GM23338 (cell line): ENCODE data around the gene C1QTNF5. TPM values are rescaled to one million over a fixed set of nuclear protein-coding genes. Genes with fewer than 3 reads are reported as not detected.

Source experiments
- ATAC-seq: fragments of 200-7000 bp; cut with Tn5 transposase; 3 replicates; pipeline ENCODE4 v1.9.1; 2020
- DNase-seq: peaks from one replicate; pipeline ENCODE4 v3.0.0-alpha.2; 2015; ENCODE audit warnings: low spot score
- H2AFZ ChIP-seq: fragments of 200-600 bp; sonication (generic); 2 replicates; pipeline ENCODE4 v1.8.0; 2016; ENCODE audit warnings: antibody characterized with exemption, mild to moderate bottlenecking, moderate library complexity
- H3F3A ChIP-seq: fragments of 200-600 bp; sonication (generic); replicated peaks from 2 replicates; pipeline ENCODE4 v1.8.0; 2017; ENCODE audit warnings: antibody characterized with exemption, mixed run types, low read depth
- H3K27ac ChIP-seq: fragments of 200-600 bp; sonication (generic); 2 replicates; pipeline ENCODE4 v1.6.1; 2016; ENCODE audit warnings: low read depth
- H3K27me3 ChIP-seq: fragments of 200-600 bp; sonication (generic); 2 replicates; pipeline ENCODE4 v1.8.0; 2016; ENCODE audit warnings: mild to moderate bottlenecking, mixed run types, moderate library complexity; ENCODE audit not compliant: insufficient read depth
- H3K36me3 ChIP-seq: fragments of 200-600 bp; sonication (generic); 2 replicates; pipeline ENCODE4 v1.8.0; 2016; ENCODE audit warnings: mild to moderate bottlenecking; ENCODE audit not compliant: insufficient read depth
- H3K4me1 ChIP-seq: fragments of 200-600 bp; sonication (generic); 2 replicates; pipeline ENCODE4 v1.8.0; 2016; ENCODE audit warnings: mild to moderate bottlenecking, moderate library complexity; ENCODE audit not compliant: insufficient read depth
- H3K4me2 ChIP-seq: fragments of 200-600 bp; sonication (generic); 2 replicates; pipeline ENCODE4 v1.7.1; 2017; ENCODE audit warnings: mixed run types
- H3K4me3 ChIP-seq: fragments of 200-600 bp; sonication (generic); 2 replicates; pipeline ENCODE4 v1.6.1; 2016; ENCODE audit warnings: mixed run types
- H3K79me2 ChIP-seq: fragments of 200-600 bp; sonication (generic); replicated peaks from 2 replicates; pipeline ENCODE4 v1.8.0; 2017; ENCODE audit warnings: mild to moderate bottlenecking; ENCODE audit not compliant: insufficient read depth
- H3K9me2 ChIP-seq: fragments of 200-600 bp; sonication (generic); 2 replicates; pipeline ENCODE4 v1.8.0; 2017; ENCODE audit not compliant: insufficient read depth
- H4K20me1 ChIP-seq: fragments of 200-600 bp; sonication (generic); replicated peaks from 2 replicates; pipeline ENCODE4 v1.8.0; 2017; ENCODE audit warnings: mild to moderate bottlenecking; ENCODE audit not compliant: insufficient read depth
- H3K27ac Mint-ChIP-seq: 2 replicates; pipeline ENCODE4 v1.8.0; 2020; ENCODE audit warnings: inconsistent platforms, mild to moderate bottlenecking, moderate library complexity, mixed read lengths
- H3K27me3 Mint-ChIP-seq: 3 replicates; pipeline ENCODE4 v1.8.0; 2022; ENCODE audit warnings: low read depth, mild to moderate bottlenecking, moderate library complexity, mixed read lengths, inconsistent platforms; ENCODE audit not compliant: insufficient read depth, poor library complexity
- H3K36me3 Mint-ChIP-seq: 3 replicates; pipeline ENCODE4 v1.8.0; 2021; ENCODE audit warnings: low read depth, mild to moderate bottlenecking, inconsistent platforms, moderate library complexity, mixed read lengths
- H3K4me1 Mint-ChIP-seq: 3 replicates; pipeline ENCODE4 v1.8.0; 2020; ENCODE audit warnings: mild to moderate bottlenecking, inconsistent platforms, mixed read lengths
- H3K4me3 Mint-ChIP-seq: 3 replicates; pipeline ENCODE4 v1.8.0; 2021; ENCODE audit warnings: moderate library complexity, mild to moderate bottlenecking, inconsistent platforms, mixed read lengths
- H3K9me3 Mint-ChIP-seq: 3 replicates; pipeline ENCODE4 v1.8.0; 2020; ENCODE audit warnings: moderate library complexity, mild to moderate bottlenecking, inconsistent platforms, mixed read lengths
- CREB1 ChIP-seq: fragments of 250-450 bp; sonication (Bioruptor Pico); IDR thresholded peaks from 2 replicates; pipeline ENCODE4 v1.5.0; 2020; ENCODE audit warnings: low read depth, mild to moderate bottlenecking, moderate library complexity
- EZH2 ChIP-seq: fragments of 200-600 bp; sonication (generic); IDR thresholded peaks from one replicate; pipeline ENCODE4 v1.8.0; 2017; ENCODE audit warnings: antibody characterized with exemption, mild to moderate bottlenecking, low read depth; ENCODE audit not compliant: unreplicated experiment
- EZH2phosphoT487 ChIP-seq: fragments of 200-600 bp; sonication (generic); IDR thresholded peaks from one replicate; pipeline ENCODE4 v1.8.1; 2018; ENCODE audit warnings: antibody characterized with exemption; ENCODE audit not compliant: unreplicated experiment
- JUNB ChIP-seq: IDR thresholded peaks from one replicate; pipeline ENCODE4 v1.6.1; 2016; ENCODE audit warnings: antibody characterized with exemption; ENCODE audit not compliant: unreplicated experiment
- NANOG ChIP-seq: IDR thresholded peaks from 2 replicates; pipeline ENCODE4 v1.6.1; 2016; ENCODE audit warnings: antibody characterized with exemption, borderline replicate concordance
- POLR2AphosphoS5 ChIP-seq: IDR thresholded peaks from 2 replicates; pipeline ENCODE4 v1.6.1; 2016; ENCODE audit warnings: antibody characterized with exemption, low read depth
- STAT1 ChIP-seq: IDR thresholded peaks from one replicate; pipeline ENCODE4 v1.6.1; 2016; ENCODE audit warnings: antibody characterized with exemption; ENCODE audit not compliant: unreplicated experiment
- ZNF114 ChIP-seq: fragments of 250-450 bp; sonication (Bioruptor Pico); IDR thresholded peaks from 2 replicates; pipeline ENCODE4 v1.5.0; 2020; ENCODE audit warnings: mild to moderate bottlenecking, moderate library complexity
- ZNF331 ChIP-seq: fragments of 250-450 bp; sonication (Bioruptor Pico); IDR thresholded peaks from 2 replicates; pipeline ENCODE4 v1.5.0; 2020; ENCODE audit warnings: low read depth, mild to moderate bottlenecking, moderate library complexity
- polyA plus RNA-seq: library from polyadenylated mRNA; unstranded; fragments of >200 nt; fragmentation: Nextera tagmentation; extraction: Ambion mirVana; gene quantifications from 2 replicates; pipeline ENCODE4 v1.2.1, GENCODE V29; 2016
- total RNA-seq: library from RNA; depleted of rRNA; stranded (reverse); fragments of >200 nt; shearing (Covaris generic); gene quantifications from 2 replicates; pipeline ENCODE4 v1.2.3, GENCODE V29; 2014
- TF ChIP-seq, protein P1 (sequence below): IDR thresholded peaks from 2 replicates; pipeline ENCODE4 v1.6.1; 2016; ENCODE audit warnings: antibody characterized with exemption
- TF ChIP-seq, protein P2 (sequence below): IDR thresholded peaks from one replicate; pipeline ENCODE4 v1.6.1; 2018; ENCODE audit warnings: antibody characterized with exemption; ENCODE audit not compliant: unreplicated experiment
- TF ChIP-seq, protein P3 (sequence below): fragments of 250-450 bp; sonication (Bioruptor Pico); IDR thresholded peaks from 2 replicates; pipeline ENCODE4 v1.5.0; 2020; ENCODE audit warnings: mild to moderate bottlenecking, moderate library complexity
- TF ChIP-seq, protein P4 (sequence below), 2 experiments: fragments of 200-600 bp in 1 of 2; sonication (generic) in 1 of 2; conservative IDR thresholded peaks; 2 replicates each; pipeline versions ENCODE4 v1.5.1 to v1.6.1; 2016 to 2017; ENCODE audit warnings: antibody characterized with exemption in 2 of 2, low read depth in 2 of 2, mild to moderate bottlenecking in 2 of 2, moderate library complexity in 1 of 2

The C1QTNF5 gene
- total and polyA plus RNA-seq, 2 experiments from 2014 or later = 1.9 TPM

DNA sequence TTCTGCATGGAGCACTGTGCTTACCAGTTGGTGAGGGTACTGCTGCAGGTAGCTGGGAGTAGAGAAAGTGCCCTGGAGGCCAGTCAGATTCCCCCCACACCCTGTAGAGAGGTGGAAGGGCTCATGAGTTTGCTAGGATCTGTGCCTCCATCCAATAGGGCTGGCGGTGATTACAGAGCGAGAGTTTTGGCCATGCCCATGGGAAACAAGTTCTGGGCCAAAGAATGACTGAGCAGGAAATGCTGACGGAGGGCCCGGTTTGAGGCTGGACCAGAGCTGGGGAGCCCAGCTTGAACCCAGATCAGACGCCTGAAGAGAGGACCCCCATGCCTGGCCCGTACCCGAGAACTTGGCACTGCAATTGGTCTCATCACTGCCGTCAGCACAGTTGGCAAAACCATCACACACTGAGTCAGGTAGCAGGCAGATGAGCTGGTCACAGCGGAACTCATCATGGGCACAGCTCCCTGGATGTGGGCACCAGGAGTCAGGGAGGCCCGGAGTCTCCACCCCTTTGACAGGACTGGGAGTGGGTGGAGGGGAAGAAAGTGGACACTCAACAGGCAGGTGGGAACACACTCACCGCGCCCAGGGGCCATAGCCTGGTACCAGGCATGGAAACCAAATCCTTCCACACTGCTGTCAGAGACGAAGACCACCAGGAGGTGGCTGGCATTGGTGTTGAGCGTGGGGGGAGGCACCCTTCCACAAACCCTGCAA lies 3.8 kb upstream of the C1QTNF5 start:
- H3K36me3 Mint-ChIP-seq = no peaks in the 10 kb centered on the region
- peaks cover 31% of the 10 kb centered on the region for H3K27me3 Mint-ChIP-seq
- no peaks in the 10 kb centered on the region for H3K9me3 Mint-ChIP-seq
- Histone ChIP-seq H3K27ac (no peak overlapping the region), H3K79me2 (no peaks in the 10 kb centered on the region), H3K9me2 (no peaks in the 10 kb centered on the region), H3K4me2 (no peak overlapping the region), H3K36me3 (no peaks in the 10 kb centered on the region), H3F3A (no peaks in the 10 kb centered on the region; the same call in 1 of the 2 replicates), H3K27me3 (peaks cover 38% of the 10 kb centered on the region), H2AFZ (no peak overlapping the region), H3K4me3 (no peak overlapping the region), H4K20me1 (no peaks in the 10 kb centered on the region), H3K4me1 (peaks cover 10% of the 10 kb centered on the region)
- DNase-seq (no peak), ATAC-seq (no peak)
- peaks cover 11% of the 10 kb centered on the region for H3K4me1 Mint-ChIP-seq
- no peak overlapping the region for H3K27ac Mint-ChIP-seq
- TF ChIP-seq, protein P1, sequence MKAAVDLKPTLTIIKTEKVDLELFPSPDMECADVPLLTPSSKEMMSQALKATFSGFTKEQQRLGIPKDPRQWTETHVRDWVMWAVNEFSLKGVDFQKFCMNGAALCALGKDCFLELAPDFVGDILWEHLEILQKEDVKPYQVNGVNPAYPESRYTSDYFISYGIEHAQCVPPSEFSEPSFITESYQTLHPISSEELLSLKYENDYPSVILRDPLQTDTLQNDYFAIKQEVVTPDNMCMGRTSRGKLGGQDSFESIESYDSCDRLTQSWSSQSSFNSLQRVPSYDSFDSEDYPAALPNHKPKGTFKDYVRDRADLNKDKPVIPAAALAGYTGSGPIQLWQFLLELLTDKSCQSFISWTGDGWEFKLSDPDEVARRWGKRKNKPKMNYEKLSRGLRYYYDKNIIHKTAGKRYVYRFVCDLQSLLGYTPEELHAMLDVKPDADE = no peak
- no peak for TF ChIP-seq EZH2
- no peak for TF ChIP-seq ZNF331 (CRISPR knock-in tag)
- TF ChIP-seq EZH2phosphoT487 = no peak
- TF ChIP-seq ZNF114 (CRISPR knock-in tag) = no peak
- no peak for TF ChIP-seq JUNB
- TF ChIP-seq, protein P2, sequence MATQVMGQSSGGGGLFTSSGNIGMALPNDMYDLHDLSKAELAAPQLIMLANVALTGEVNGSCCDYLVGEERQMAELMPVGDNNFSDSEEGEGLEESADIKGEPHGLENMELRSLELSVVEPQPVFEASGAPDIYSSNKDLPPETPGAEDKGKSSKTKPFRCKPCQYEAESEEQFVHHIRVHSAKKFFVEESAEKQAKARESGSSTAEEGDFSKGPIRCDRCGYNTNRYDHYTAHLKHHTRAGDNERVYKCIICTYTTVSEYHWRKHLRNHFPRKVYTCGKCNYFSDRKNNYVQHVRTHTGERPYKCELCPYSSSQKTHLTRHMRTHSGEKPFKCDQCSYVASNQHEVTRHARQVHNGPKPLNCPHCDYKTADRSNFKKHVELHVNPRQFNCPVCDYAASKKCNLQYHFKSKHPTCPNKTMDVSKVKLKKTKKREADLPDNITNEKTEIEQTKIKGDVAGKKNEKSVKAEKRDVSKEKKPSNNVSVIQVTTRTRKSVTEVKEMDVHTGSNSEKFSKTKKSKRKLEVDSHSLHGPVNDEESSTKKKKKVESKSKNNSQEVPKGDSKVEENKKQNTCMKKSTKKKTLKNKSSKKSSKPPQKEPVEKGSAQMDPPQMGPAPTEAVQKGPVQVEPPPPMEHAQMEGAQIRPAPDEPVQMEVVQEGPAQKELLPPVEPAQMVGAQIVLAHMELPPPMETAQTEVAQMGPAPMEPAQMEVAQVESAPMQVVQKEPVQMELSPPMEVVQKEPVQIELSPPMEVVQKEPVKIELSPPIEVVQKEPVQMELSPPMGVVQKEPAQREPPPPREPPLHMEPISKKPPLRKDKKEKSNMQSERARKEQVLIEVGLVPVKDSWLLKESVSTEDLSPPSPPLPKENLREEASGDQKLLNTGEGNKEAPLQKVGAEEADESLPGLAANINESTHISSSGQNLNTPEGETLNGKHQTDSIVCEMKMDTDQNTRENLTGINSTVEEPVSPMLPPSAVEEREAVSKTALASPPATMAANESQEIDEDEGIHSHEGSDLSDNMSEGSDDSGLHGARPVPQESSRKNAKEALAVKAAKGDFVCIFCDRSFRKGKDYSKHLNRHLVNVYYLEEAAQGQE = no peak
- no peak for TF ChIP-seq CREB1 (CRISPR knock-in tag)
- no peak for TF ChIP-seq NANOG
- no peak for TF ChIP-seq POLR2AphosphoS5
- TF ChIP-seq STAT1 = no peak
- TF ChIP-seq, protein P3, sequence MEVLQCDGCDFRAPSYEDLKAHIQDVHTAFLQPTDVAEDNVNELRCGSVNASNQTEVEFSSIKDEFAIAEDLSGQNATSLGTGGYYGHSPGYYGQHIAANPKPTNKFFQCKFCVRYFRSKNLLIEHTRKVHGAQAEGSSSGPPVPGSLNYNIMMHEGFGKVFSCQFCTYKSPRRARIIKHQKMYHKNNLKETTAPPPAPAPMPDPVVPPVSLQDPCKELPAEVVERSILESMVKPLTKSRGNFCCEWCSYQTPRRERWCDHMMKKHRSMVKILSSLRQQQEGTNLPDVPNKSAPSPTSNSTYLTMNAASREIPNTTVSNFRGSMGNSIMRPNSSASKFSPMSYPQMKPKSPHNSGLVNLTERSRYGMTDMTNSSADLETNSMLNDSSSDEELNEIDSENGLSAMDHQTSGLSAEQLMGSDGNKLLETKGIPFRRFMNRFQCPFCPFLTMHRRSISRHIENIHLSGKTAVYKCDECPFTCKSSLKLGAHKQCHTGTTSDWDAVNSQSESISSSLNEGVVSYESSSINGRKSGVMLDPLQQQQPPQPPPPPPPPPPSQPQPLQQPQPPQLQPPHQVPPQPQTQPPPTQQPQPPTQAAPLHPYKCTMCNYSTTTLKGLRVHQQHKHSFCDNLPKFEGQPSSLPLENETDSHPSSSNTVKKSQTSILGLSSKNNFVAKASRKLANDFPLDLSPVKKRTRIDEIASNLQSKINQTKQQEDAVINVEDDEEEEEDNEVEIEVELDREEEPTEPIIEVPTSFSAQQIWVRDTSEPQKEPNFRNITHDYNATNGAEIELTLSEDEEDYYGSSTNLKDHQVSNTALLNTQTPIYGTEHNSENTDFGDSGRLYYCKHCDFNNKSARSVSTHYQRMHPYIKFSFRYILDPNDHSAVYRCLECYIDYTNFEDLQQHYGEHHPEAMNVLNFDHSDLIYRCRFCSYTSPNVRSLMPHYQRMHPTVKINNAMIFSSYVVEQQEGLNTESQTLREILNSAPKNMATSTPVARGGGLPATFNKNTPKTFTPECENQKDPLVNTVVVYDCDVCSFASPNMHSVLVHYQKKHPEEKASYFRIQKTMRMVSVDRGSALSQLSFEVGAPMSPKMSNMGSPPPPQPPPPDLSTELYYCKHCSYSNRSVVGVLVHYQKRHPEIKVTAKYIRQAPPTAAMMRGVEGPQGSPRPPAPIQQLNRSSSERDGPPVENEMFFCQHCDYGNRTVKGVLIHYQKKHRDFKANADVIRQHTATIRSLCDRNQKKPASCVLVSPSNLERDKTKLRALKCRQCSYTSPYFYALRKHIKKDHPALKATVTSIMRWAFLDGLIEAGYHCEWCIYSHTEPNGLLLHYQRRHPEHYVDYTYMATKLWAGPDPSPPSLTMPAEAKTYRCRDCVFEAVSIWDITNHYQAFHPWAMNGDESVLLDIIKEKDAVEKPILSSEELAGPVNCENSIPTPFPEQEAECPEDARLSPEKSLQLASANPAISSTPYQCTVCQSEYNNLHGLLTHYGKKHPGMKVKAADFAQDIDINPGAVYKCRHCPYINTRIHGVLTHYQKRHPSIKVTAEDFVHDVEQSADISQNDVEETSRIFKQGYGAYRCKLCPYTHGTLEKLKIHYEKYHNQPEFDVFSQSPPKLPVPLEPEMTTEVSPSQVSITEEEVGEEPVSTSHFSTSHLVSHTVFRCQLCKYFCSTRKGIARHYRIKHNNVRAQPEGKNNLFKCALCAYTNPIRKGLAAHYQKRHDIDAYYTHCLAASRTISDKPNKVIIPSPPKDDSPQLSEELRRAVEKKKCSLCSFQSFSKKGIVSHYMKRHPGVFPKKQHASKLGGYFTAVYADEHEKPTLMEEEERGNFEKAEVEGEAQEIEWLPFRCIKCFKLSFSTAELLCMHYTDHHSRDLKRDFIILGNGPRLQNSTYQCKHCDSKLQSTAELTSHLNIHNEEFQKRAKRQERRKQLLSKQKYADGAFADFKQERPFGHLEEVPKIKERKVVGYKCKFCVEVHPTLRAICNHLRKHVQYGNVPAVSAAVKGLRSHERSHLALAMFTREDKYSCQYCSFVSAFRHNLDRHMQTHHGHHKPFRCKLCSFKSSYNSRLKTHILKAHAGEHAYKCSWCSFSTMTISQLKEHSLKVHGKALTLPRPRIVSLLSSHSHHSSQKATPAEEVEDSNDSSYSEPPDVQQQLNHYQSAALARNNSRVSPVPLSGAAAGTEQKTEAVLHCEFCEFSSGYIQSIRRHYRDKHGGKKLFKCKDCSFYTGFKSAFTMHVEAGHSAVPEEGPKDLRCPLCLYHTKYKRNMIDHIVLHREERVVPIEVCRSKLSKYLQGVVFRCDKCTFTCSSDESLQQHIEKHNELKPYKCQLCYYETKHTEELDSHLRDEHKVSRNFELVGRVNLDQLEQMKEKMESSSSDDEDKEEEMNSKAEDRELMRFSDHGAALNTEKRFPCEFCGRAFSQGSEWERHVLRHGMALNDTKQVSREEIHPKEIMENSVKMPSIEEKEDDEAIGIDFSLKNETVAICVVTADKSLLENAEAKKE (CRISPR knock-in tag) = no peak
- TF ChIP-seq, protein P4, sequence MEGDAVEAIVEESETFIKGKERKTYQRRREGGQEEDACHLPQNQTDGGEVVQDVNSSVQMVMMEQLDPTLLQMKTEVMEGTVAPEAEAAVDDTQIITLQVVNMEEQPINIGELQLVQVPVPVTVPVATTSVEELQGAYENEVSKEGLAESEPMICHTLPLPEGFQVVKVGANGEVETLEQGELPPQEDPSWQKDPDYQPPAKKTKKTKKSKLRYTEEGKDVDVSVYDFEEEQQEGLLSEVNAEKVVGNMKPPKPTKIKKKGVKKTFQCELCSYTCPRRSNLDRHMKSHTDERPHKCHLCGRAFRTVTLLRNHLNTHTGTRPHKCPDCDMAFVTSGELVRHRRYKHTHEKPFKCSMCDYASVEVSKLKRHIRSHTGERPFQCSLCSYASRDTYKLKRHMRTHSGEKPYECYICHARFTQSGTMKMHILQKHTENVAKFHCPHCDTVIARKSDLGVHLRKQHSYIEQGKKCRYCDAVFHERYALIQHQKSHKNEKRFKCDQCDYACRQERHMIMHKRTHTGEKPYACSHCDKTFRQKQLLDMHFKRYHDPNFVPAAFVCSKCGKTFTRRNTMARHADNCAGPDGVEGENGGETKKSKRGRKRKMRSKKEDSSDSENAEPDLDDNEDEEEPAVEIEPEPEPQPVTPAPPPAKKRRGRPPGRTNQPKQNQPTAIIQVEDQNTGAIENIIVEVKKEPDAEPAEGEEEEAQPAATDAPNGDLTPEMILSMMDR (conservative IDR thresholded peaks at IDR 0.05; ENCODE audit: low read depth in 2 of 2) = no peak
- no peak overlapping the region for H3K4me3 Mint-ChIP-seq
